Measurements from ENCODE around the gene NFIB. TPM values are rescaled to one million over a fixed set of nuclear protein-coding genes. Genes with fewer than 3 reads are reported as not detected.

NFIB gene
- polyA plus RNA-seq, 1 of the 3 experiments (the other 2 are of a cell fraction) = 9.2 TPM

DNA sequence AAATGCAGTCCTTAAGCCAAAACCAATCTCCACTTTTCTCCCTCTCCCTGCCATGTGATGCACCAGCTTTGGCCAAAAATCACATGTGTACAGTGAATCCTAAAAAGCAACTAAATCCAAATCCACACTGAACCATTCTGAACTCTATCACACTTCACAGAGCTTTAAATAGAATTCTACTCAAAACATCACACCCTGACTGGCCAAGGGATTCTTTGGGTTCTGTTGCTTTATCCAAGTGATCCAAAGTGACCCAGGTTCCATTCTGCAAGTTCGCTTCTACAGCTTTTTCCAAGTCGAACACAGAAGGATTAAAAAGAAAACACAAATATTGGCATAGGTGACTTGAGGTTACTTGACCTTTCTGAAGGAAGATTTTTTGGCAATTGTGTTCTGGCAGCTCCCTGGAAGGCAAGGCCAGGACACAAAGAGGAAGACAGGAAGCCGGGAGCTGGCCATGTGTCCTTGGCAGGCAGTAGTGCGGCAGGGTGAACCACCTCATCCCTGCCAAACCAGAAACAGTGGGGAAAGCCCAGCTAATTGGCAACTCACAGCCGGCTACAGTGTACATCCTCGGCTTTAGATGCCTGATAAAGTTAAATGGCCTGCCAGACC, 115.0 kb downstream of the NFIB start (continued):
- TF ChIP-seq, protein P1, sequence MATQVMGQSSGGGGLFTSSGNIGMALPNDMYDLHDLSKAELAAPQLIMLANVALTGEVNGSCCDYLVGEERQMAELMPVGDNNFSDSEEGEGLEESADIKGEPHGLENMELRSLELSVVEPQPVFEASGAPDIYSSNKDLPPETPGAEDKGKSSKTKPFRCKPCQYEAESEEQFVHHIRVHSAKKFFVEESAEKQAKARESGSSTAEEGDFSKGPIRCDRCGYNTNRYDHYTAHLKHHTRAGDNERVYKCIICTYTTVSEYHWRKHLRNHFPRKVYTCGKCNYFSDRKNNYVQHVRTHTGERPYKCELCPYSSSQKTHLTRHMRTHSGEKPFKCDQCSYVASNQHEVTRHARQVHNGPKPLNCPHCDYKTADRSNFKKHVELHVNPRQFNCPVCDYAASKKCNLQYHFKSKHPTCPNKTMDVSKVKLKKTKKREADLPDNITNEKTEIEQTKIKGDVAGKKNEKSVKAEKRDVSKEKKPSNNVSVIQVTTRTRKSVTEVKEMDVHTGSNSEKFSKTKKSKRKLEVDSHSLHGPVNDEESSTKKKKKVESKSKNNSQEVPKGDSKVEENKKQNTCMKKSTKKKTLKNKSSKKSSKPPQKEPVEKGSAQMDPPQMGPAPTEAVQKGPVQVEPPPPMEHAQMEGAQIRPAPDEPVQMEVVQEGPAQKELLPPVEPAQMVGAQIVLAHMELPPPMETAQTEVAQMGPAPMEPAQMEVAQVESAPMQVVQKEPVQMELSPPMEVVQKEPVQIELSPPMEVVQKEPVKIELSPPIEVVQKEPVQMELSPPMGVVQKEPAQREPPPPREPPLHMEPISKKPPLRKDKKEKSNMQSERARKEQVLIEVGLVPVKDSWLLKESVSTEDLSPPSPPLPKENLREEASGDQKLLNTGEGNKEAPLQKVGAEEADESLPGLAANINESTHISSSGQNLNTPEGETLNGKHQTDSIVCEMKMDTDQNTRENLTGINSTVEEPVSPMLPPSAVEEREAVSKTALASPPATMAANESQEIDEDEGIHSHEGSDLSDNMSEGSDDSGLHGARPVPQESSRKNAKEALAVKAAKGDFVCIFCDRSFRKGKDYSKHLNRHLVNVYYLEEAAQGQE (IDR thresholded peaks at IDR 0.05; ENCODE audit: low read depth, low read length) = no peak
- TF ChIP-seq FOSL2 (IDR thresholded peaks at IDR 0.05; ENCODE audit: borderline replicate concordance, low read depth) (no peak), FOXJ3 (CRISPR knock-in tag; IDR thresholded peaks at IDR 0.05) (0 out of 2 replicates have a peak, but pooled peaks have one; percentile 11), JUND (IDR thresholded peaks at IDR 0.05) (0 out of 2 replicates have a peak, but pooled peaks have one; percentile 3), RCOR1 (IDR thresholded peaks at IDR 0.05; ENCODE audit: low read length) (peak; percentile 55; the same call in 1 of the 2 replicates), RAD21 (IDR thresholded peaks at IDR 0.05; ENCODE audit: low read length) (peak; percentile 14; the same call in 1 of the 2 replicates), ELF1 (IDR thresholded peaks at IDR 0.05) (no peak), TEAD4 (IDR thresholded peaks at IDR 0.05; ENCODE audit: borderline replicate concordance, insufficient read depth) (peak; percentile 25; the same call in 1 of the 2 replicates), RFX5 (IDR thresholded peaks at IDR 0.05; ENCODE audit: low read length) (0 out of 2 replicates have a peak, but pooled peaks have one; percentile 16)
- TF ChIP-seq, protein P2, sequence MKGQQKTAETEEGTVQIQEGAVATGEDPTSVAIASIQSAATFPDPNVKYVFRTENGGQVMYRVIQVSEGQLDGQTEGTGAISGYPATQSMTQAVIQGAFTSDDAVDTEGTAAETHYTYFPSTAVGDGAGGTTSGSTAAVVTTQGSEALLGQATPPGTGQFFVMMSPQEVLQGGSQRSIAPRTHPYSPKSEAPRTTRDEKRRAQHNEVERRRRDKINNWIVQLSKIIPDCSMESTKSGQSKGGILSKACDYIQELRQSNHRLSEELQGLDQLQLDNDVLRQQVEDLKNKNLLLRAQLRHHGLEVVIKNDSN (IDR thresholded peaks at IDR 0.05; ENCODE audit: borderline replicate concordance, low read depth) = peak; percentile 40; the same call in 1 of the 2 replicates

DNA sequence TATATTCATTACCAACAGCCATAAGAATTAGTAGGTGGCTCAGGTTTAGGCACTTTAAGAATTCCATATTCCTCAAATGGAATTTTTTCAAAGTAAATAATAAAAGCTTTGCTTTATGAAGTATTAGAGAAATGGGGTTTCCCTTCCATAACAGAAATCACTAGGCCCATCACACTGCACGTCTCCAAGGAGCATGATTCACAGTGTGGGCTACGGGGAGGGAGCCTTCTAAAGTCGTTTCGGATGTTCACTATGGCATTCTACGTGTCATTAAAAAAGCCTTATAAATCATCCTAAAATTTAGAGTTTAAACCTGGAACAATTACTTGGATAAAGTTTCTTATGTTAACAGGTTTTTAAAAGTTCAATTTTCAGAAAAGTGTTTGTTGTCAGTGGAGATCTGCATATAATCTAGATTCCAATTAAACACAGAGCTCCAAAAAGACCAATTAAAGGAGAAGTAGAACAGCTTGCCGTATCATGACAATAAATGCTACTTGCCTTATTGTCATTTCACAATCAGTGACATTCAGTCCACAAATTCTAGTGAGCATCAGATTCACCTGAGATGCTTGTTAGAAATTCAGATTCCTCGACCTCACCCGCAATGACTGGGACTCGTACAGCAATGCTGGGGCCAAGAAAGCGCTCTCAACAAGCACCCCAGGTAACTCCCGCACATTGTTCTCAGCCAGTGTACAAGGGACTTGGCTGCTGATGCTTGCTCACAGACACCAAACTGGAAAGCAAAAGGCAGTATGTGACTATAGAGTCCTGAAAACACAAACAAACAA, 115.7 kb downstream of the NFIB start:
- Histone ChIP-seq H4K20me1 (ENCODE audit: insufficient read depth) (no peaks in the 10 kb centered on the region), H3K4me2 (peak overlapping the region; percentile 53; the same call in 1 of the 2 replicates), H3K9me3 (no peaks in the 10 kb centered on the region), H3K79me2 (ENCODE audit: insufficient read depth) (peaks cover 79% of the 10 kb centered on the region), H3K27me3 (ENCODE audit: insufficient read depth) (no peaks in the 10 kb centered on the region), H3K4me1 (ENCODE audit: control insufficient read depth in 1 of 2, insufficient read depth in 2 of 2, low read depth in 1 of 2, low read length in 1 of 2) (peaks cover 14 to 32% of the 10 kb centered on the region in 2 experiments; a peak in 3 of 4 replicates), H3F3A (replicated peaks; ENCODE audit: insufficient read depth) (no peaks in the 10 kb centered on the region), H3K36me3 (replicated peaks in 1 of 2; ENCODE audit: control insufficient read depth in 1 of 2, insufficient read depth in 2 of 2, low read length in 1 of 2) (no peaks in the 10 kb centered on the region), H3K9me2 (no peaks in the 10 kb centered on the region), H3K27ac (ENCODE audit: low read depth in 2 of 2, low read length in 1 of 2) (peak overlapping the region; percentile 48 to 93; a peak in 3 of 4 replicates), H3K9ac (no peak overlapping the region), H3K4me3 (ENCODE audit: low read depth in 2 of 2, low read length in 1 of 2) (no peak overlapping the region), H2AFZ (ENCODE audit: low read depth) (no peak overlapping the region)
- ChIA-PET POLR2A (no interaction called here), CTCF (interaction anchor here (1.2 to 2.2 kb wide), 3 partner anchors 11 to 771 kb away, joined by 3 to 6 read pairs (median 4); no protein-coding TSS in a partner anchor)
- 82% methylated on average over 10 of the region's 11 CpGs for WGBS (ENCODE audit: low lambda C conversion rate)
- no peak for DNase-seq
- TF ChIP-seq FOXJ3 (CRISPR knock-in tag; IDR thresholded peaks at IDR 0.05) = no peak
- TF ChIP-seq, protein P3, sequence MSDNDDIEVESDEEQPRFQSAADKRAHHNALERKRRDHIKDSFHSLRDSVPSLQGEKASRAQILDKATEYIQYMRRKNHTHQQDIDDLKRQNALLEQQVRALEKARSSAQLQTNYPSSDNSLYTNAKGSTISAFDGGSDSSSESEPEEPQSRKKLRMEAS (IDR thresholded peaks at IDR 0.05; ENCODE audit: low read depth) = no peak
- no peak for TF ChIP-seq SIN3A (IDR thresholded peaks at IDR 0.05; ENCODE audit: borderline replicate concordance, low read depth, low read length)
- TF ChIP-seq EP300 (IDR thresholded peaks at IDR 0.05; ENCODE audit: borderline replicate concordance in 1 of 2, low read depth in 1 of 2, low read length in 1 of 2) = no peak
- TF ChIP-seq TCF12 (IDR thresholded peaks at IDR 0.05) = no peak
- no peak for TF ChIP-seq RCOR1 (IDR thresholded peaks at IDR 0.05; ENCODE audit: low read length)
- TF ChIP-seq EZH2phosphoT487 (IDR thresholded peaks at IDR 0.05; ENCODE audit: borderline replicate concordance, low read depth) = no peak
- TF ChIP-seq RXRA (IDR thresholded peaks at IDR 0.05; ENCODE audit: borderline replicate concordance, low read depth) = no peak
- no peak for TF ChIP-seq SMC3 (IDR thresholded peaks at IDR 0.05; ENCODE audit: low read depth, low read length)
- TF ChIP-seq, protein P1 (IDR thresholded peaks at IDR 0.05; ENCODE audit: low read depth, low read length) = no peak
- TF ChIP-seq, protein P4, sequence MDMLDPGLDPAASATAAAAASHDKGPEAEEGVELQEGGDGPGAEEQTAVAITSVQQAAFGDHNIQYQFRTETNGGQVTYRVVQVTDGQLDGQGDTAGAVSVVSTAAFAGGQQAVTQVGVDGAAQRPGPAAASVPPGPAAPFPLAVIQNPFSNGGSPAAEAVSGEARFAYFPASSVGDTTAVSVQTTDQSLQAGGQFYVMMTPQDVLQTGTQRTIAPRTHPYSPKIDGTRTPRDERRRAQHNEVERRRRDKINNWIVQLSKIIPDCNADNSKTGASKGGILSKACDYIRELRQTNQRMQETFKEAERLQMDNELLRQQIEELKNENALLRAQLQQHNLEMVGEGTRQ (IDR thresholded peaks at IDR 0.05; ENCODE audit: borderline replicate concordance, low read depth, low read length) = no peak
- TF ChIP-seq NRF1 (IDR thresholded peaks at IDR 0.05; ENCODE audit: low read depth, low read length) = no peak
- TF ChIP-seq FOSL2 (IDR thresholded peaks at IDR 0.05; ENCODE audit: borderline replicate concordance, low read depth) = no peak

Measured in SK-N-SH (cell line).